HG03135 (cell line): Measurements from ENCODE around the gene UAP1.

Experiments used
- ATAC-seq: cut with Tn5 transposase; IDR thresholded peaks from one replicate; pipeline ENCODE4 v1.9.1; 2021; ENCODE audit warnings: mild to moderate bottlenecking, moderate library complexity; ENCODE audit not compliant: unreplicated experiment

UAP1 gene

DNA sequence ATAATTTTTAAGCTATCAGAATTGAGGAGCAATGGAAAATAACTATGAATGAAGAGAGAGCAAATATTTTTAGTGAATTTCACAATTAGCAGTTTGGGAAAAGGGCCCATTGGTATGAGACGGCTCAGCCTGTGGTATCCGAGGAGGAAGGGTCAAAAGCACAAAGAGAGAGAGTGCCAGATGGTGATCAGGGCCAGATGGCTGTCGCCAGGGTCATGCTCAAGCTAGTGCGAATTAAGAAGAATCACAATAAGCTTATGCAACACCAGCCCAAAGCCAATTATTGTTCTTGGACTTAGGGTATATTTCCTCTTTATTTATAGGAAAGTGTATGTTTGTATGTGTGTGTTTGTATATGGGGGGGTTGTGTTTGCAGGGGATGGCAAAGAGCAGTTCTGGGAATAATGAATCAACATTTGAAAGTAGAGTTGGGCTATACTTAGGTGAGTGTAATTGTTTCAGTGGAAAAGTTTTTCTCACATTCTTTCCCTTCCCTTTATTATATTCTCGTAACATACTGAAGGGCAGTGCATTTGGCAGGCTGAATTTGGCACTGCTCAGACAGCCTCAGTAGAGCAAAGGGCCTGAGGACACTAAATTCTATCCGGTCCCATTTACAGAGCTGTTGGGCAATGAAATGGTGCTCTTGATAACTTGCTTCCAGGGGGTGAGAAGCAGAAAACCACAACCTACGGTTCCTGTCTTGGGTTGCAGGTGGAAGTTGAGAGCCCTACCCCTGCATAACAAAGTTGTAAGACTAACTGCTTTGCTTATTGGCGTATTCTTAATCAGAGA, 51.3 kb downstream of the UAP1 start:
- ATAC-seq, result no peak

DNA sequence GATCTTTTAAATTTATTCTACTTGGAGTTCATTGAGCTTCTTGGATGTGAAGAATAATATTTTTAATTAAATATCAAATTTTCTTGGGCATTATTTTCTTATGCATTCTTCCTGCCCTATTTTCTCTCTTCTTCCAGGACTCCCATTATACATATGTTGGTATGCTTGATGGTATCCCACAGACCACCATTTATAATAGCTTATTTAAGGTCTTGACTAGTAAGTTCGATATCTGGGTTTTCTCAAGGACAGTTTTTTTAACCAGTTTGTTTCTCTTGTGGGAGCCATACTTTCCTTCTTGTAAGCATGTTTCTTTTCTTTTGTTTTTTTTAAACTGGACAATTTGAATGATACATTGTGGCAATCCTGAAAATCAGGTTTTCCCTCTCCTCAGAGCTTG, 55.3 kb downstream of the UAP1 start:
- ATAC-seq, result no peak

- ATAC-seq, result no peak
Observed at GRCh38 chr1:162617513-162617912, 56.0 kb downstream of the UAP1 start.

DNA sequence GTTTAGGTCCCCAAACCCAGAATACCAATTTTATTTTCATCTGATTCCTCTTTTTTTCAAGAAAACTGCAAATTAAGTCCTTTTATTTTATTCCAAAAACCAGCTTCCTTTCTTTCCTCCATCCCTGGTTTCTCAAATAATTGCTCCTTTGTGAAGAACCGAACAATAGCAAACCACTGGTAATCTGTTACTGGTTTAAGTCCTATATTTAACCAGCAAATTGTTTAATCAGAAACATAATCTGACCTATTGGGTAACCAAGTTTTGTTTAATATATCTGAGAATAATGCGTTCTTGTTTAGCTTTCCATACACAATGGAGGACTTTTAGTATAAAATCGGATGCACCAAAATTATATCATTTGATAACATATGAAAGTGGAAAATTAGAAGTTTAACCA, 57.6 kb downstream of the UAP1 start:
- no peak for ATAC-seq

- ATAC-seq, result no peak
Observed at GRCh38 chr1:162621256-162621655, 59.7 kb downstream of the UAP1 start.

DNA sequence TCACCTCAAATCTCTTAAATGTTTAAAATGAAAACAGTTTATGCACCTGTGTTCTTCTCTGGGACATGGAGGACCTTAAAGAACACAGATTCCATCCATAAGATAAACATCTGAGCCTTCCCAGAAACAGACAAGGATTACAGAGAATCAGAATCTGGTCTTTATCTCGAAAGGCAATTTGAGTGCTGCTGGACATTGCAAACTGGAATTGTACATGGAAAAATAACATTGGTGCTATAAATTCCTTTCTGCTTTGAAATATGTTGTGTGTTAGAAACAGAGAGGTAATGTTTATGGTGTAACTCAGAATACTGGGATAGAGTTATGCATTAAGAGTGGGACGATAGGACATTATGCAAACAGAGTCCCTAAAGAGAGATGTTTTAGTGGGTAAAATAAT, 64.2 kb downstream of the UAP1 start:
- no peak for ATAC-seq

- no peak for ATAC-seq
Observed at GRCh38 chr1:162626094-162626493, 64.6 kb downstream of the UAP1 start.

DNA sequence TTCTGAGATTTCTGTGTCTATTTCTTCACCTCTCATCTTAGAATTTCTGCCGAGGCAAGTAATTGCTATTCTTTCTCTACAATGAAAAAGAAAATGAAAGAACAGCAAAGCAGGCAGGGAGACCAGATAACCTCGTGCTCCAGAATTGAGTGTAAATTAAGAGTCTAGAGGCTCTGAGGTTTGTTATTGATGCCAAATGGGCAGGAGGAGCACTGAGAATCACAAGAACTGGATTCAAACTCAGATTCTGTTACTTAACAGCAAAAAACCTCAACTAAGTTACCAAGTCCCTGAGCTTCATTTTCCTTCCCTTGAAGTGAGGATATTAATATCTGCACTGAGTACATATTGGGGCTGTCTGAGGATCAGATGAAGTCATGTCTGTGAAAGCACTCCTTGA, 65.2 kb downstream of the UAP1 start:
- no peak for ATAC-seq

DNA sequence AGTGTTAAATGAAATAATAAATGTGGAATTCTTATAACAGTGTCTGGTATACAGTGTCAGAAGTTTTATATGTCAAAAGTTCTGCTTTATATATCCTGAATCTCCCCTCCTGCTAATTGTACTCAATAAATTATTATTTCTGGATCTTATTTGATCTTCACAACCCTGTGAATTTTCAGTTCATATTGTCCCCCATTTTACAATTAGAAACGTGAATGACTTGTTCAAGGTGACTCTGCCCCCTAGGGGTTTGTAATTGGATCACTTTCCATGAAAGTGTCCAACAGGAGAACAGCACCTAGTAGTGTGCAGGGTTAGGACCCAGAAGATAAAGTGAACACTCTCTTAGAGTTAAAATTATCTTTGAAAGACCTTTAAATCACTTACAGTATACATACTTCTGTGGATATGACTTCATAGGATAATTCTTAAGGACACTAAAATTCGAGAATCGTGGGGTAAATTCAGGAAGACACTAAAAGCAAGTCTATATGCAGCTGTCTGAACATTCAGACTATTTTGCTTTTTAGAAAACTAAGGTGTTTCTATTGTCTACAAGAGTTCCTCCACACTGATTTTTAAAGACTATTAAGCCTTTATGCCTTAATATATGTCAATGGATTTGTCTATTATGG, 66.3 kb downstream of the UAP1 start:
- ATAC-seq, result no peak

- ATAC-seq, result no peak
Observed at GRCh38 chr1:162629077-162629627, 67.6 kb downstream of the UAP1 start.

DNA sequence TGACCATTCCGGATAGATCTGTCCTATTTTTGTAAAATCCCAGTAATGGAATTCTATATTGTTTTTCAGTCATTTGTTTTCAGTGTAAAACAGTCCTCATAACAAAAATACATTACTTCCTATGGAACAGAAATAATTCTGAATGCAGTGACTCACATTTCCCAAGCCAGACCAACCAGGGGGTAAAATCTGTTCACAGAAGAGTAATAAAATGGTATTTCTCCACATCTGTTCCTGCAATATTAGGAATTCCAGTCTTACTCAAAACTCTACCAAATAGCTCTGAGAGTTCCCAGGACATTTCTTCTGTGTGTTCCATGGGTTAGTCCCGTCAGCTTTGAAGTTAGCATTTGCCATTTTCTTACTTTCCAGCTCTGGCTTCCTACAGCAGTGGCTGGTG, 68.1 kb downstream of the UAP1 start:
- no peak for ATAC-seq

DNA sequence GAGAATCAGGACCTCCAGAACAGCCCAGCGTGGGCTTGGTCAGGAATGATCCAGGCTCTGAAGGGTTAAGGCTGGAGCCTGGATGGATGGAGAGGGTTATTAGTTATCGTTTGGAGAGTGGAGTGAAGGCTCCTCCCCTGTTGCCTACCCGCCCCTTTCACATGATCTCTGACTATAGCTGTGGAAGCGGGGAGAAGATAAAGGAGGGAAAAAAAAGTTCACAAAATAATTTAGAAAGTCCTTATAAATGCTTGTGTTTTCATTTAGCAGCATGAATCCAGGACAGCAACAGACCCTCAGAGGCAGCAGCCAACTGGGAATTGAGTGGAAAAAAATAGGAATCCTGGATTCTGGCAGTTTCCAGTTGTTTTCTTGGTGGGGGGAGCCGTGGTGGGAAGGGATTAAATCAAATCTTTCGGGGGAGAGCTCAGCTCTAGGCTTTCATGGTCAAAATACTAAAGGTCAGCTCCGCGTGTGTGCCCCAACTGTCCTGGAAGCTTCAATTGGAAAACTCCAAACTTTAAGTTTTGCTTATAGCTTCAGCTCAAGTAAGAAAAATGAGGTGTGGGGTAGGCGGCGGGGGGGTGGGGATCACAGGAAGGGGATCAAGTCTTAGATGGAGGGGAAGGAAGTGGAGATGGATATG, 70.1 kb downstream of the UAP1 start:
- no peak for ATAC-seq

DNA sequence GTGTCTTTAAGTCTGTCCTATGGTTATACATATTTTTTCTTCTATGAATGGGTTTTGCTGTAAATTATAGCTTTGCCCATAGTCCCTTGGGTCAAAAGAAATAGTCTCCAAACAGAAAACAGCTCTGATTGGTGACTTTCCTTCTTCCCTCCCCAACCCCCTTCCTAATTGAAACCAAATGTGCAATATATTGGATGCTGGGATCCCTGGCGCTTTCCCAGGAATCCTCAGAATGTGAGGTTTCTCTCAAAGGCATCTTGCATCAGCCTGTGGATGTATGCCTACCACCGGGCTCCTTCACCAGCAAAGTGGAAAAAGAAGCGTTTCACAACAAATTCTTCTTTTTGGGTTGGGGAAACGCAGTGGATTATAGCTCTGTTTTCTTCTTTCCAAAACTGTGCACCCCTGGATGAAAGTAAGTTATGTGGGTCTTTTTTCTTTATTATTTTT, 70.7 kb downstream of the UAP1 start, which contains the start of gene DDR2:
Gene DDR2 (plus strand): TSS at position 248 of the 450 bp plus-strand sequence. CDS start 86,600 bp downstream, outside the sequence.
- ATAC-seq, result no peak

GRCh38 chr1:162632698-162633080, 71.2 kb downstream of the UAP1 start:
- no peak for ATAC-seq

DNA sequence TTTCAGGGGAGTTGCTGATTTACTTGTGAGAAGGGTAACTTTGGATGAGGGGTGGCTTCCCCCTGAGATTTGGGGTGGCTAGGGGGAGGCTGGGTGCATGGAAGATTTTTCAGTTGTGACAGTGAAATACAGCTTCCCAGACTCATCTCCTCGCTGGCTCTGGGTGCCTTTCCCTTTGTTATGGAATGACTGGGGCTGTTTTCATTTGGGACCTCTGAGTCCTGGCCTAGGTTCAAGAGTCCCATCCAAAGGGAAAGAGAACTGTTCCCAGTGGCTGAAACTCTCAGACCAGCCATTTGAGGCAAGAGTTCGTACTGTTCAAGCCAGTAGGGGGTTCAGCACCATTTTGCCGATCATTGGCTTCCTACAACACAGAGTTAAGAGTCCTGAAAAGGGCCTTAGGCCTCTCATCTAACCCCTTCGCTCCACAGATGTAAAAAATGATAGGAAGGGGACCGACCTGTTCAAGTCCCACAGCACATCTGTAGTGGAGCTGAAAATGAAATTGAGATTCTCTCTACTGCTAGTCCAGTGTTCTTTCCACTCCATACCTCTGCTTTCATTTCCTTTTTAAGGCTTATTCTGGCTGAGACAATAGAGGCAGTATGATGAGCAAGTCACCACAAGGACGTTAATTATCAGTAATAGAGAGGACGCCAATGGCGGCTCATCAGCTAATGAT, 71.7 kb downstream of the UAP1 start:
- ATAC-seq, result no peak

GRCh38 chr1:162635418-162635817, 73.9 kb downstream of the UAP1 start:
- no peak for ATAC-seq

DNA sequence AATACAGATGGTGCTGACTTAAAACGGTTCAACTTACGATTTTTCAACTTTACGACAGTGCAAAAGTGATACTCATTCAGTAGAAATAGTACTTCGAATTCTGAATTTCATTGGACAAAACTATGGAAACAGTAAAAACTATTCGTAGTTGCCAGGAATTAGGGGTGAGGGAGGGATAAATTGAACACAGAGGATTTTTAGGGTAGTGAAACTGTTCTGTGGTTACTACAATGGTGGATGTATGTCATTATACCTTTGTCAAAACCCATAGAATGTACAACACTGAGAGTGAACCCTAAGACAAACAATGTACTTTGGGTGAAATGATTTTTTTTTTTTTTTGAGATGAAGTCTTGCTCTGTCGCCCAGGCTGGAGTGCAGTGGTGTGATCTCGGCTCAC, 78.2 kb downstream of the UAP1 start:
- no peak for ATAC-seq

DNA sequence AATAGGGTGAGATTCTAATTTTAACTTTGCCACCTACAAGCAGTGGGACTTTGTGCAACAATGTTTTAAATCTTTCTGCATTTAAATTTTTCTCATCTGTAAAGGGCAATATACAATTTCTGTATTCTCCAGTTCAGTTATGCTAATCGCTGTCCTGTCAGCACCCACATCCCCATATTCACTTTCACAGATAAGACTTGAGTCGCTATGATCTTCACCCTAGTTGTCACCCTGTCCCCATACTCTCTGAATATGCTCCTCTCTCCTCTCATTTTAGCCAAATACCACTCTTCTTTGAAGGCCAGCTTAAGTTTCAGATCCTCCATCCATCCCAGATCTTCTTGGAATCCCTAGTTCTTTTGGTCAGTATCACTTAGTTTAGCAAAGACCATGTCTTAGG, 79.6 kb downstream of the UAP1 start:
- ATAC-seq, result no peak

DNA sequence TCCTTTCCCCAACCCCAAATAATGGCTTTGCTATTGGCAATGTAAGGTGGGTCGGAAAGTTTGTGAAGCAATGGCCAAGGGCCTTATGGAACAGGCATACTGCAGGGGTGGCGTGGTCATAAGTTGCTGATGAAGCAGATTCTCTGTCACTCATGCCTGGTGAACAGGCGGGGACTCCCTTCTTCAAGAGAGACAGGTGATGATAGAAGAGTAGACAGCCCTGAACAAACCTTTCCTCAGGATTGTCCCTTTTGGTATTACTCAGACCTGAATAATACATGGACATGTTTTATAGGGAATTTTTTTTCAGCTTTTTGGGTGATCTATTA, 83.4 kb downstream of the UAP1 start:
- no peak for ATAC-seq

GRCh38 chr1:162645666-162646065, 84.1 kb downstream of the UAP1 start:
- no peak for ATAC-seq

DNA sequence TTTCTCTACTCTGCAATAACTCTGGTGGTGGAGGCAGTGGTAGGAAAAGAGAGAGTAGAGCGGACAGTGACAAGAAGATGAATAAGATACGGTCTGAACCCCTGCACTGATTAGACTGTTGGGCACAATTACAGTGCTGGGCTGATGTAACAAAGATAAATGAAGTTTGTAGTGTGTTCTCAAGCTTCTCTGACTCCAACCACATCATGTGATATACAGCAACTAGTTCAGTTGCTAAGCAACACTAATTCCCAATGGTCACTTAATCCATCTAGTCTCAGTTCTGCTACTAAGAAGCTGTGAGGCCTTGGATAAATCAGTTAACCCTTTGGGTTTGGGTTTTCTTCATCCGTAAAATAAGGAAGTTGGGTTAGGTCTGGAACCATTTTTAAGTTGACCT, 88.1 kb downstream of the UAP1 start:
- no peak for ATAC-seq
